ENCODE measurements around the gene WRAP73. TPM values are rescaled to one million over a fixed set of nuclear protein-coding genes. Genes with fewer than 3 reads are reported as not detected.
"Not testable (repeated sequence)": the region's sequence is repeated elsewhere in the genome, so short reads cannot be mapped to it uniquely, and the experiment has no call there.

WRAP73 gene
- total RNA-seq, 1 donor from 2014 or later = 47.7 TPM

- Mint-ChIP-seq H3K9me3 (ENCODE audit: unreplicated experiment) (no peaks in the 10 kb centered on the region), H3K27me3 (ENCODE audit: unreplicated experiment) (peaks cover 10% of the 10 kb centered on the region), H3K4me1 (ENCODE audit: low read depth, unreplicated experiment) (peaks cover 4% of the 10 kb centered on the region), H3K36me3 (ENCODE audit: unreplicated experiment) (no peaks in the 10 kb centered on the region), H3K27ac (ENCODE audit: unreplicated experiment) (no peak overlapping the region), H3K4me3 (ENCODE audit: unreplicated experiment) (no peak overlapping the region)
- DNase-seq = no peak
- TF ChIP-seq CTCF (IDR thresholded peaks at IDR 0.05; ENCODE audit: partially characterized antibody, unreplicated experiment) = no peak
Measured at GRCh38 chr1:3585940-3586568, 63.8 kb downstream of the WRAP73 start.

- H3K27me3 Mint-ChIP-seq (ENCODE audit: unreplicated experiment); H3K4me1 Mint-ChIP-seq (ENCODE audit: low read depth, unreplicated experiment); DNase-seq; H3K4me3 Mint-ChIP-seq (ENCODE audit: unreplicated experiment); H3K27ac Mint-ChIP-seq (ENCODE audit: unreplicated experiment); H3K36me3 Mint-ChIP-seq (ENCODE audit: unreplicated experiment); H3K9me3 Mint-ChIP-seq (ENCODE audit: unreplicated experiment): not testable (repeated sequence)
Measured at GRCh38 chr1:3585353-3585868, 64.5 kb downstream of the WRAP73 start.

DNA sequence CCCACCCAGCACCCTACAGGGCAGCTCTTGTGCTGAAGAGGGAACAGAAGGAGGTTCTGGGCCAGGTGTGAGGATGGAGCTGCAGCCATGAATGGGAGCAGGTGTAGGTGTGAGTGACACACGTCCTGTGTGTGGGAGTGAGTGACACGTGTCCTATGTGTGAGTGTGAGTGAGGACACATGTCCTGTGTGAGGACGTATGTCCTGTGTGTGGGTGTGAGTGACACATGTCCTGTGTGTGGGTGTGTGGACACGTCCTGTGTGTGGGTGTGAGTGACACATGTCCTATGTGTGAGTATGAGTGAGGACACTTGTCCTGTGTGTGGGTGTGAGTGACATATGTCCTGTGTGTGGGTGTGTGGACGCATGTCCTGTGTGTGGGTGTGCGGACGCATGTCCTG is 65.0 kb downstream of the WRAP73 start:
- DNase-seq = no peak
- Mint-ChIP-seq H3K36me3 (ENCODE audit: unreplicated experiment) (no peaks in the 10 kb centered on the region), H3K27ac (ENCODE audit: unreplicated experiment) (no peak overlapping the region), H3K4me1 (ENCODE audit: low read depth, unreplicated experiment) (peaks cover 2% of the 10 kb centered on the region), H3K27me3 (ENCODE audit: unreplicated experiment) (peaks cover 9% of the 10 kb centered on the region), H3K9me3 (ENCODE audit: unreplicated experiment) (no peaks in the 10 kb centered on the region), H3K4me3 (ENCODE audit: unreplicated experiment) (no peak overlapping the region)
- no peak for TF ChIP-seq CTCF (IDR thresholded peaks at IDR 0.05; ENCODE audit: partially characterized antibody, unreplicated experiment)

- not testable (repeated sequence) for H3K4me3 Mint-ChIP-seq (ENCODE audit: unreplicated experiment); H3K9me3 Mint-ChIP-seq (ENCODE audit: unreplicated experiment); H3K27me3 Mint-ChIP-seq (ENCODE audit: unreplicated experiment); DNase-seq; H3K4me1 Mint-ChIP-seq (ENCODE audit: low read depth, unreplicated experiment); H3K36me3 Mint-ChIP-seq (ENCODE audit: unreplicated experiment); H3K27ac Mint-ChIP-seq (ENCODE audit: unreplicated experiment)
Measured at GRCh38 chr1:3583751-3584150, 66.2 kb downstream of the WRAP73 start.

GRCh38 chr1:3581296-3582036 is 68.4 kb downstream of the WRAP73 start:
- Mint-ChIP-seq H3K9me3 (ENCODE audit: unreplicated experiment) (peaks cover 3% of the 10 kb centered on the region), H3K36me3 (ENCODE audit: unreplicated experiment) (no peaks in the 10 kb centered on the region), H3K27me3 (ENCODE audit: unreplicated experiment) (peaks cover 6% of the 10 kb centered on the region), H3K4me3 (ENCODE audit: unreplicated experiment) (no peak overlapping the region), H3K4me1 (ENCODE audit: low read depth, unreplicated experiment) (peaks cover 4% of the 10 kb centered on the region), H3K27ac (ENCODE audit: unreplicated experiment) (peak overlapping the region; percentile 48)
- TF ChIP-seq CTCF (IDR thresholded peaks at IDR 0.05; ENCODE audit: partially characterized antibody, unreplicated experiment) = no peak
- DNase-seq = no peak

Other genes with a start within 250 kb of the WRAP73 start
- gene ARHGEF16, start 195.4 kb downstream of the WRAP73 start, total RNA-seq (ENCODE audit: unreplicated experiment) = 0.34 TPM
- gene MEGF6, start 38.6 kb downstream of the WRAP73 start, total RNA-seq (ENCODE audit: unreplicated experiment) = 64.7 TPM
- gene TPRG1L, start 25.1 kb downstream of the WRAP73 start, total RNA-seq (ENCODE audit: unreplicated experiment) = 43.1 TPM
- 13.0 TPM for gene TP73, start 2.4 kb upstream of the WRAP73 start, total RNA-seq (ENCODE audit: unreplicated experiment)
- not detected for gene CCDC27, start 102.3 kb upstream of the WRAP73 start, total RNA-seq (ENCODE audit: unreplicated experiment)
- gene SMIM1, start 122.6 kb upstream of the WRAP73 start, total RNA-seq (ENCODE audit: unreplicated experiment) = 7.5 TPM
- gene LRRC47, start 146.4 kb upstream of the WRAP73 start, total RNA-seq (ENCODE audit: unreplicated experiment) = 79.7 TPM
- gene CEP104, start 207.1 kb upstream of the WRAP73 start, total RNA-seq (ENCODE audit: unreplicated experiment) = 102 TPM
- 16.4 TPM for gene DFFB, start 207.4 kb upstream of the WRAP73 start, total RNA-seq (ENCODE audit: unreplicated experiment)

Data from glutamatergic neuron (in vitro differentiated cells).